Small intestine (tissue), 7 donors: ENCODE results near the gene TJP2. TPM values are rescaled to one million over a fixed set of nuclear protein-coding genes. Genes with fewer than 3 reads are reported as not detected.

Experiments used
- DNase-seq, 2 donors: peaks; one replicate each; pipeline versions ENCODE4 v3.0.0 to v3.0.0-alpha.2; 2013
- FAIRE-seq: peaks from 2 replicates; lab custom pipeline; 2012; peaks lifted over from hg19 to GRCh38; lab: Jason Lieb, UNC
- H3K27ac ChIP-seq, 3 donors: one replicate each; pipeline ENCODE4 v1.5.1; 2013; ENCODE audit warnings: low read length in 2 of 3, mild to moderate bottlenecking in 2 of 3, control low read depth in 1 of 3, inconsistent platforms in 1 of 3, low read depth in 1 of 3, moderate library complexity in 1 of 3
- H3K27me3 ChIP-seq, 3 donors: one replicate each; pipeline ENCODE4 v1.6.1; 2013; ENCODE audit warnings: low read length in 3 of 3, inconsistent platforms in 1 of 3; ENCODE audit not compliant: control insufficient read depth in 3 of 3, insufficient read depth in 3 of 3
- H3K36me3 ChIP-seq, 3 donors: one replicate each; pipeline ENCODE4 v1.6.1; 2013; ENCODE audit warnings: low read length in 3 of 3, inconsistent platforms in 1 of 3, low read depth in 1 of 3, mild to moderate bottlenecking in 1 of 3, moderate library complexity in 1 of 3; ENCODE audit not compliant: control insufficient read depth in 3 of 3, insufficient read depth in 2 of 3
- H3K4me1 ChIP-seq, 3 donors: one replicate each; pipeline ENCODE4 v1.6.1; 2013; ENCODE audit warnings: low read length in 2 of 3, inconsistent platforms in 1 of 3, low read depth in 1 of 3, mild to moderate bottlenecking in 1 of 3, moderate library complexity in 1 of 3; ENCODE audit not compliant: control insufficient read depth in 3 of 3, insufficient read depth in 2 of 3
- H3K4me3 ChIP-seq, 3 donors: one replicate each; pipeline ENCODE4 v1.5.1; 2013; ENCODE audit warnings: low read length in 3 of 3, control low read depth in 1 of 3, inconsistent platforms in 1 of 3, low read depth in 1 of 3, mild to moderate bottlenecking in 1 of 3, moderate library complexity in 1 of 3
- H3K9me3 ChIP-seq, 2 donors: one replicate each; pipeline ENCODE4 v1.6.1; 2013; ENCODE audit warnings: low read depth in 1 of 2, low read length in 1 of 2; ENCODE audit not compliant: control insufficient read depth in 2 of 2, insufficient read depth in 1 of 2
- WGBS, 3 donors: extraction: QIAGEN DNeasy Blood & Tissue Kit; methylation state at CpG; one replicate each; pipeline ENCODE4 v1.1.7; 2013; 5-methylcytosine and 5-hydroxymethylcytosine counted together
- polyA plus RNA-seq, 4 donors: library from polyadenylated mRNA; stranded (reverse) in 3 of 4; unstranded in 1 of 4; fragments of 200-250 nt in 3 of 4; fragments of 120-200 nt in 1 of 4; gene quantifications; one replicate each; pipeline versions ENCODE4 v1.2.1 to v1.2.3, GENCODE V29; 2013
- donor health status: healthy with polysubstance abuse.
- donor health status: control.
- donor health status: control.
- donor health status: Bipolar disorder and iron deficiency.
- donor health status: healthy.

The TJP2 gene
- polyA plus RNA-seq, 4 donors: 48.3 to 191 (median 98.7) TPM

GRCh38 chr9:69252436-69252835 is 78.4 kb downstream of the TJP2 start:
- H3K4me1 ChIP-seq: no peaks in the 10 kb centered on the region
- no peaks in the 10 kb centered on the region for H3K9me3 ChIP-seq
- H3K4me3 ChIP-seq: no peak overlapping the region
- peaks cover 14 to 57% (median 24%) of the 10 kb centered on the region in 3 donors for H3K36me3 ChIP-seq
- no peak for FAIRE-seq
- H3K27me3 ChIP-seq: no peaks in the 10 kb centered on the region
- DNase-seq: no peak
- 87 to 94% (median 89%) methylated on average over 5 of the region's 5 CpGs for WGBS, 3 donors
- H3K27ac ChIP-seq: no peak overlapping the region

GRCh38 chr9:69253057-69253456 is 79.0 kb downstream of the TJP2 start:
- H3K4me1 ChIP-seq: no peaks in the 10 kb centered on the region
- H3K27ac ChIP-seq: no peak overlapping the region
- no peak for DNase-seq
- 71 to 90% (median 87%) methylated on average over 4 of the region's 4 CpGs for WGBS, 3 donors
- peaks cover 14 to 55% (median 21%) of the 10 kb centered on the region in 3 donors for H3K36me3 ChIP-seq
- no peak for FAIRE-seq
- no peaks in the 10 kb centered on the region for H3K9me3 ChIP-seq
- H3K4me3 ChIP-seq: no peak overlapping the region
- H3K27me3 ChIP-seq: no peaks in the 10 kb centered on the region

- Histone ChIP-seq H3K4me1 (no peaks in the 10 kb centered on the region), H3K36me3 (peaks cover 14 to 50% (median 18%) of the 10 kb centered on the region in 3 donors), H3K27ac (no peak overlapping the region), H3K9me3 (no peaks in the 10 kb centered on the region), H3K4me3 (no peak overlapping the region), H3K27me3 (no peaks in the 10 kb centered on the region)
- DNase-seq (no peak), FAIRE-seq (no peak)
- WGBS, 3 donors: 94 to 95% (median 95%) methylated on average over 11 of the region's 11 CpGs
Observed at GRCh38 chr9:69254223-69254622, 80.1 kb downstream of the TJP2 start.

- no peaks in the 10 kb centered on the region for H3K9me3 ChIP-seq
- FAIRE-seq: no peak
- no peak overlapping the region for H3K27ac ChIP-seq
- no peak for DNase-seq
- no peaks in the 10 kb centered on the region for H3K4me1 ChIP-seq
- no peak overlapping the region for H3K4me3 ChIP-seq
- H3K27me3 ChIP-seq: no peaks in the 10 kb centered on the region
- WGBS, 3 donors: 96 to 100% (median 96%) methylated on average over 1 of the region's 1 CpG
- peaks cover 14 to 40% (median 15%) of the 10 kb centered on the region in 3 donors for H3K36me3 ChIP-seq
Observed at GRCh38 chr9:69255591-69255990, 81.5 kb downstream of the TJP2 start.

GRCh38 chr9:69258551-69258950 is 84.5 kb downstream of the TJP2 start:
- H3K27me3 ChIP-seq: no peaks in the 10 kb centered on the region
- no peak for FAIRE-seq
- no peak for DNase-seq

GRCh38 chr9:69260161-69260560 is 86.1 kb downstream of the TJP2 start:
- Histone ChIP-seq H3K4me3 (no peak overlapping the region), H3K9me3 (no peaks in the 10 kb centered on the region), H3K27me3 (no peaks in the 10 kb centered on the region), H3K4me1 (no peaks in the 10 kb centered on the region), H3K36me3 (peaks cover 2 to 9% (median 4%) of the 10 kb centered on the region in 3 donors), H3K27ac (no peak overlapping the region)
- WGBS, 3 donors: 59 to 64% (median 63%) methylated on average over 5 of the region's 5 CpGs
- FAIRE-seq (no peak), DNase-seq (no peak)

More at GRCh38 chr9:69258551-69258950, 84.5 kb downstream of the TJP2 start:
- Histone ChIP-seq H3K4me3 (no peak overlapping the region), H3K36me3 (peaks cover 4 to 18% (median 11%) of the 10 kb centered on the region in 3 donors), H3K9me3 (no peaks in the 10 kb centered on the region), H3K27ac (no peak overlapping the region), H3K4me1 (no peaks in the 10 kb centered on the region)
- 94 to 97% (median 96%) methylated on average over 5 of the region's 5 CpGs for WGBS, 3 donors

- no peaks in the 10 kb centered on the region for H3K27me3 ChIP-seq
- DNase-seq: no peak
- no peaks in the 10 kb centered on the region for H3K9me3 ChIP-seq
- H3K4me1 ChIP-seq: no peaks in the 10 kb centered on the region
- H3K4me3 ChIP-seq: no peak overlapping the region
- no peak overlapping the region for H3K27ac ChIP-seq
- peaks cover 2 to 5% (median 4%) of the 10 kb centered on the region in 3 donors for H3K36me3 ChIP-seq
- no peak for FAIRE-seq
- 49 to 62% (median 60%) methylated on average over 3 of the region's 3 CpGs for WGBS, 3 donors
Observed at GRCh38 chr9:69261636-69262035, 87.6 kb downstream of the TJP2 start.

- Histone ChIP-seq H3K9me3 (no peaks in the 10 kb centered on the region), H3K4me3 (no peak overlapping the region), H3K4me1 (no peaks in the 10 kb centered on the region), H3K27ac (no peak overlapping the region), H3K27me3 (no peaks in the 10 kb centered on the region), H3K36me3 (no peaks in the 10 kb centered on the region)
- DNase-seq: no peak
- no peak for FAIRE-seq
- 58 to 75% (median 71%) methylated on average over 7 of the region's 7 CpGs for WGBS, 3 donors
Observed at GRCh38 chr9:69264526-69264925, 90.4 kb downstream of the TJP2 start.

- DNase-seq (no peak), FAIRE-seq (no peak)
- H3K4me1 ChIP-seq: no peaks in the 10 kb centered on the region
- WGBS, 3 donors: 81 to 87% (median 82%) methylated on average over 9 of the region's 9 CpGs
- H3K27me3 ChIP-seq: no peaks in the 10 kb centered on the region
- no peak overlapping the region for H3K27ac ChIP-seq
- no peaks in the 10 kb centered on the region for H3K9me3 ChIP-seq
- H3K36me3 ChIP-seq: no peaks in the 10 kb centered on the region
- H3K4me3 ChIP-seq: no peak overlapping the region
Observed at GRCh38 chr9:69265891-69266290, 91.8 kb downstream of the TJP2 start.
